Renal pelvis (tissue), 12 donors: ENCODE measurements around the gene SOX8. TPM values are rescaled to one million over a fixed set of nuclear protein-coding genes. Genes with fewer than 3 reads are reported as not detected.
"Not testable (repeated sequence)": the region's sequence is repeated elsewhere in the genome, so short reads cannot be mapped to it uniquely, and the experiment has no call there.

Experiments
- DNase-seq: peaks from one replicate; pipeline ENCODE4 v3.0.0-alpha.2; 2013
- long read RNA-seq, 16 experiments: transcript quantifications; one replicate each; lab custom pipeline, GENCODE V29; 2026
- polyA plus RNA-seq, 3 donors: library from polyadenylated mRNA; unstranded; fragments of 120-200 nt; gene quantifications; one replicate each; pipeline ENCODE4 v1.2.1, GENCODE V29; 2013; ENCODE audit not compliant: insufficient read length in 3 of 3

Gene SOX8
- polyA plus RNA-seq: 1 to 10 TPM; 3.3 to 5.1 (median 3.5) TPM
- long read RNA-seq, donor 1, full-length matches to known transcripts: 4 of 4 reads
- long read RNA-seq, donor 1, partial matches to known transcripts: 0 of 4 reads
- long read RNA-seq, donor 1, other reads (novel, unspliced or antisense): 0 of 4 reads
- long read RNA-seq, donor 2, partial matches to known transcripts: 0 of 2 reads
- long read RNA-seq, donor 2, other reads (novel, unspliced or antisense): 0 of 2 reads
- long read RNA-seq, donor 3, partial matches to known transcripts: 0 of 1 reads
- long read RNA-seq, donor 3, other reads (novel, unspliced or antisense): 0 of 1 reads
- long read RNA-seq, donor 4, partial matches to known transcripts: 0 of 1 reads
- long read RNA-seq, donor 4, other reads (novel, unspliced or antisense): 0 of 1 reads
- long read RNA-seq, donor 5, partial matches to known transcripts: 0 of 1 reads
- long read RNA-seq, donor 5, other reads (novel, unspliced or antisense): 0 of 1 reads
- long read RNA-seq, donor 6, full-length matches to known transcripts: 2 of 2 reads
- long read RNA-seq, donor 6, partial matches to known transcripts: 0 of 2 reads
- long read RNA-seq, donor 6, other reads (novel, unspliced or antisense): 0 of 2 reads
- long read RNA-seq, donor 7, full-length matches to known transcripts: 4 of 4 reads
- long read RNA-seq, donor 7, partial matches to known transcripts: 0 of 4 reads
- long read RNA-seq, donor 7, other reads (novel, unspliced or antisense): 0 of 4 reads
- long read RNA-seq, donor 8: 0 reads
- long read RNA-seq, donor 9, partial matches to known transcripts: 0 of 2 reads
- long read RNA-seq, donor 9, other reads (novel, unspliced or antisense): 0 of 2 reads
- long read RNA-seq, donor 10, full-length matches to known transcripts: 3 of 3 reads
- long read RNA-seq, donor 10, partial matches to known transcripts: 0 of 3 reads
- long read RNA-seq, donor 10, other reads (novel, unspliced or antisense): 0 of 3 reads
- long read RNA-seq, donor 11, full-length matches to known transcripts: 1 of 1 reads
- long read RNA-seq, donor 11, partial matches to known transcripts: 0 of 1 reads
- long read RNA-seq, donor 11, other reads (novel, unspliced or antisense): 0 of 1 reads
- long read RNA-seq, donor 12, full-length matches to known transcripts: 5 of 5 reads
- long read RNA-seq, donor 12, partial matches to known transcripts: 0 of 5 reads
- long read RNA-seq, donor 12, other reads (novel, unspliced or antisense): 0 of 5 reads
- long read RNA-seq, donor 13, full-length matches to known transcripts: 2 of 2 reads
- long read RNA-seq, donor 13, partial matches to known transcripts: 0 of 2 reads
- long read RNA-seq, donor 13, other reads (novel, unspliced or antisense): 0 of 2 reads
- long read RNA-seq, donor 14: 0 reads
- long read RNA-seq, donor 15: 0 reads
- long read RNA-seq, donor 16, partial matches to known transcripts: 0 of 1 reads
- long read RNA-seq, donor 16, other reads (novel, unspliced or antisense): 0 of 1 reads

GRCh38 chr16:981695-982144 is at the start of gene SOX8:
SOX8 (plus strand) TSS chr16:981770; CDS start chr16:981923, 153 bp downstream.
- no peak for DNase-seq

- no peak for DNase-seq
These were observed 48.7 kb upstream of the SOX8 start for GRCh38 chr16:932831-933330.

- no peak for DNase-seq
These were observed 48.0 kb upstream of the SOX8 start for GRCh38 chr16:933581-933980.

- no peak for DNase-seq
These were observed 47.4 kb upstream of the SOX8 start for GRCh38 chr16:934178-934577.

GRCh38 chr16:935684-936083 is 45.9 kb upstream of the SOX8 start:
- no peak for DNase-seq

GRCh38 chr16:937311-937710 is 44.3 kb upstream of the SOX8 start:
- DNase-seq: no peak

GRCh38 chr16:937723-938122 is 43.8 kb upstream of the SOX8 start:
- no peak for DNase-seq

GRCh38 chr16:938136-938535 is 43.4 kb upstream of the SOX8 start:
- no peak for DNase-seq

- no peak for DNase-seq
These were observed 42.8 kb upstream of the SOX8 start for GRCh38 chr16:938752-939151.

GRCh38 chr16:939311-939710 is 42.3 kb upstream of the SOX8 start:
- DNase-seq: no peak

- no peak for DNase-seq
These were observed 41.6 kb upstream of the SOX8 start for GRCh38 chr16:939941-940340.

- DNase-seq: no peak
These were observed 39.0 kb upstream of the SOX8 start for GRCh38 chr16:942436-943060.

GRCh38 chr16:943971-944370 is 37.6 kb upstream of the SOX8 start:
- DNase-seq: no peak

- no peak for DNase-seq
These were observed 36.1 kb upstream of the SOX8 start for GRCh38 chr16:945271-946047.

GRCh38 chr16:946048-946395 is 35.5 kb upstream of the SOX8 start:
- no peak for DNase-seq

GRCh38 chr16:947255-947921 is 34.2 kb upstream of the SOX8 start:
- no peak for DNase-seq

GRCh38 chr16:947922-948303 is 33.7 kb upstream of the SOX8 start:
- not testable (repeated sequence) for DNase-seq

- DNase-seq: not testable (repeated sequence)
These were observed 32.8 kb upstream of the SOX8 start for GRCh38 chr16:948767-949166.
